HG03460 (cell line): Measurements from ENCODE around the gene TMC1.

ENCODE experiments used
- ATAC-seq: cut with Tn5 transposase; IDR thresholded peaks from one replicate; pipeline ENCODE4 v1.9.1; 2021; ENCODE audit not compliant: unreplicated experiment

TMC1 gene

DNA sequence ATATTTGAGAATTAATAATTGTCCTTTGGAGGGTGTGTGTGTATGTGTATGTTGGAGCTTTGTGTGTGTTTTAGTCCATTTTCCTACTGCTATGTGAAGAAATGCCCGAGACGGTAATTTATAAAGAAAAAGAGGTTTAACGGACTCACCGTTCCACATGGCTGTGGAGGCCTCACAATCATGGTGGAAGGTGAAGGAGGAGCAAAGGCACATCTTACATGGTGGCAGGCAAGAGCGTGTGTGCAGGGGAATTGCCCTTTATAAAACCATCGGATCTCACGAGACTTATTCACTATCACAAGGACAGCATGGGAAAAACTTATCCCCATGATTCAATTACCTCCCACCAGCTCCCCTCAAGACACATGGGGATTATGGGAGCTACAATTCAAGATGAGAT, 44.1 kb downstream of the TMC1 start:
- no peak for ATAC-seq

DNA sequence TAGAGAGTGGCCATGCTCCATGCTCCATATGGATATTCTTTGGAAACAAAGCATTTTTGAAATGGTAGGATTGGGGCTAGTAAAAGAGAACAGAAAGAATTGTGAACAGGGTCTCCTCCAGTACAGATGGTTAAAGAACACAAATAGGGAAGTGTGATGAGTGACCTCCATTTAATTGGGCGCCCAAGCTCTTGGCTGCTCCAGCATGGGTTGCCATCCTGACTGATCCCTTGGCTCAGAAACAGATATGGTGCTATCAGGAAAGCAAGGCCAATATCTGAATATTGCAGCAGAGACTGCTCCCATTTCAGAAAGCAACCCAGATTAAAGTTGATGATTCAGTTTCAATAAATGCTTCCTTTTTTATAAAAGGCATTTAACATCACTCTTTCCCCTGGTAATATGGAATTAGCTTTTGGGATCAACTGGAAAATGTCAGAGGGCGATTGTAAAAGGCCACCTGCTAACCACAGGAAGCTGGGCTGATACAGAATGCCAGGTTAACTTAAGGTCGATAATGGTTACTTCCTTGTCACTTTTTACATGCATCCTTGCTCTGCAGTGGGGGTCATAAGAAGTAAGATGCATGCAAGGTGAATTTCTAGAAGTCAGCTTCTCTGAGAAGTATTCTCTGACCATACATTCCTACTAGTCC, 52.9 kb downstream of the TMC1 start:
- ATAC-seq, result no peak

DNA sequence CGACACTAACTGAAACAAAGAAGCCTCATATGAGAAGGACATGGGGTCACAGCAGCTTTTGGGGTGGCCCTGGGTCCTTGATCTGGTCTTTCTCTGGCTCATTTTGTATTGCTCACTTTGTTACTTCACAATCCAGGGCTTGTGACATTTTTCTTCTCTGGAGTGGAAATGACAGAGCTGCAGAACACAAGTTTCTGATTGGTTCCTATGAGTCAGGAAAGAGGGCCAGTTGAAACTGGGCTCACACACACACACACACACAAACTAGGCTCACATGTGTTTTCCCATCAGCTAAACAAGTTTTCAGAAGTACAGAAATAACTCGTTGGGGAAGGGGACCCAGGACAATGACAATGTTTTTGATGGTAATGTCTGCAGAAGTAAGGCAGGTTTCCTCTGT, 54.3 kb downstream of the TMC1 start:
- no peak for ATAC-seq

DNA sequence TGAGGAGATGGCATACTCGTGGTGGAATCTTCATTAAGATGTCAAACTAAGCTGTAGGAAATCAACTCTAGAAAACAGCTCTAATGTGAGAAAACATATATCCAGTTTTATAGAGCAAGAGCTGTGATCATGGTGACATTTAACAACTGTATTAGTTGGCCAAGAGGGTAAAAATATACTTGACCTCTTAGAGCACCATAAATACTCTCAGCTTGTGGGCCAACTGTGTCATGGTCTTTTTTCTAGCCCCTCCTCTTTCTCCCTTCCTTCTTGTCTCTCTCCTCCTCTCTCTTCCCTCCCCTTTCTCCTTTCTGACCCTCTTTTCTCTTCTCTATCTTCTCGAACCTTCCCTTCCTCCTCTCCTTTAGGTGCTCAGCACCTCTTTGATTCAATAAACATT, 54.7 kb downstream of the TMC1 start:
- no peak for ATAC-seq

DNA sequence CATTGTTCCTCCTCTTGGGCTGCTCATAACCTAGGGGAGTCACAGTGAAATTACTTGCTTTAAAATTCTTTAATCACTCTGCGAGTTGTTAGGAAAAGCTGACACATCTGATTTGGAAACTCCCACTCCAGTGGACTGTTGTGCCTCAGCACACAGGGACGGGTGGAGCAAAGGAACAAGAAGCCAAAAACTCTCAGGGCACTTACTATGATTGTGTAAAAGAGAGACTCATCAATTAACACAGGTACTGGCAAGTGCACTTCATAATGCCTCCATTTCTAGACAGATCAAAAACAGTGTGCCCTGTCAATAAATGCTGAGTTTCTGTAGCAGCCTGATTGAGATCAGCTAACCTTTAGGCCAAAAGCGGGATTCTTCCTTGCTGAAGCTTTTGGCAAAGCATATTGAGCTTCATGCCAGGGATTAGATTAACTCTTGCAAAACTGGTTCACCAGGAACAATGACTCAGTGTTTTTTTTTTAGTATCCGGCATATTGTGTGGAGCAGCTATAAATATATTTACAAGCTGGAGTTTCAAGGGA, 55.9 kb downstream of the TMC1 start:
- ATAC-seq, result no peak

DNA sequence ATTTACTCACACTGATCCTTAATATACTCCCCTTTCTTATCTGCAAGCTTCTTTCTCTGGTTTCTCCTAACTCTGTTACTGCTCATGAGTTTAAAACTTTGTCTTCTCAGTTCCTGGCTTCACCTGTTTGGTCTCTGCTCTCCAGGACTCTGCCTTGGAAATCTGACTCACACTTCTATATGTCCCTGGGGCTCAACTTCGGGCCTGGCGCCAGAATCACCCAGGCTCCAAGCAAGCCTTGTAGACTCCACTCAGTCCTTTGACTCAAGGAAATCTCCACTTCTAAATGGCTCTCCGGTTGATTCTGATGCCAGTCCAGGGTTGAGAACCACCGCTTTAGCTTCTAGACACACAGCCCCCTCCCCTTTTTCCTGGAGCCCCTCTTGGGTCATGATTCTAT, 57.8 kb downstream of the TMC1 start:
- no peak for ATAC-seq

DNA sequence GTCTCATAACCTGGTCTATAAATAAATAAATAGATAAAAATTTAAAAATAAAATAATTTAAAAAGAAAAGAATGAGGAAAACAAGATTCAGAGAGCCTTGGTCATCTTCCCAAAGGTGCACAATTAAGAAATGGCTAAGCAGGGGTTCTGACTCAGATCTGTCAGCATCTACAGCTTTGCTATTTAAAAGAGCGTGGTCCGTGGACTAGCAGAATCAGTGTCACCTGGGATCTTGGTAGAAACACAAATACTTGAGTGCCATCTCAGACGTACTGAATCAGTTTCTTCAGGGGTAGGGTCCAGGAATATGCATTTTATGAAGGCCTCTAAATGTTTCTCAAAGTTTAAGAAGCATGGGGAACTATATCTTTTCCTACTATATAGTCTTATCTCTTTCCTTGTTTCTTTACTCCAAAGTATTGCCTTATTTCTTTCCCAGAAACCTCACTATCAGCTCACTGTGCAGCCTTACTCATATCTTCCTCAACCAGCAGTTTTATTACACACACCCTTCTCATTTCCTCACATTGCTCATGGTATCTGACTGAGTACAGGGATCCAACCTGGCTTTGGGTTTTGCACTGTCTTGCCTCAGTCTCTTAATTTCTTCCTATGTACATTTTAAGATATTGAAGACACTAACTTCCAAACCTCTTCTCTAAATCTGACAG, 58.6 kb downstream of the TMC1 start:
- no peak for ATAC-seq

DNA sequence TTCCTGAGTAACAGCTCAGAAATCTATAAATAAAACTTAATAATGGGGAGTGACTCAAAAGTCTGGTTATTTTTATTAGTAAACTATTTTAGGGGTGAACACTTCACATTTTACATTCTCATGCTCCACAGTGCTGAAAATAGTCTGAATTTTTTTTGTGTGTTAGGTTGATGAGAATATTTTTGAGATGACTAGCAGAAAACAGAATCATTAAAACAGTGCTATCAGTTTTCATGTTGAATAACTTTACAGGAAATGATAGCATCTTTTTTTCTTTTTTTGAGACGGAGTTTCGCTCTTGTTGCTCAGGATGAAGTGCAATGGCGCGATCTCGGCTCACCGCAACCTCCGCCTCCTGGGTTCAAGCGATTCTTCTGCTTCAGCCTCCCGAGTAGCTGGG, 60.3 kb downstream of the TMC1 start:
- no peak for ATAC-seq

DNA sequence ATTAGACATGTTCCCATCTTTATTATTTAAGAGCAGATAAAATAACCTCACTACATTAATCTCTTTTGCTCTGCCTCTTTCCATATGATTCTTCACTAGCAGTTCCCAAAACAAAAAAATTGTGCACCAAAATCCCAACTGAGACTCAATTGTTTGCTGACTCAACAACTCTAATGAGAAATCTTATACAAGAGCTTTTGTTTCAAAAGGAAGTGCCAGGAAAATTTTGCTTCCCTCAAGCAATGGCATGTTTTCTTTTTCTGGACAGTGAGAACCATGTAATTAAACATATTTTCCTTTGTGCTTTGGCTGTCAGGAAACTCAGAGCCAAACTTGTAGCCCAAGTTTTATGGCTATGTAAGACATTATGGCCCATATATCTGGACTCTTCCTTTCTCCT, 62.0 kb downstream of the TMC1 start:
- no peak for ATAC-seq

DNA sequence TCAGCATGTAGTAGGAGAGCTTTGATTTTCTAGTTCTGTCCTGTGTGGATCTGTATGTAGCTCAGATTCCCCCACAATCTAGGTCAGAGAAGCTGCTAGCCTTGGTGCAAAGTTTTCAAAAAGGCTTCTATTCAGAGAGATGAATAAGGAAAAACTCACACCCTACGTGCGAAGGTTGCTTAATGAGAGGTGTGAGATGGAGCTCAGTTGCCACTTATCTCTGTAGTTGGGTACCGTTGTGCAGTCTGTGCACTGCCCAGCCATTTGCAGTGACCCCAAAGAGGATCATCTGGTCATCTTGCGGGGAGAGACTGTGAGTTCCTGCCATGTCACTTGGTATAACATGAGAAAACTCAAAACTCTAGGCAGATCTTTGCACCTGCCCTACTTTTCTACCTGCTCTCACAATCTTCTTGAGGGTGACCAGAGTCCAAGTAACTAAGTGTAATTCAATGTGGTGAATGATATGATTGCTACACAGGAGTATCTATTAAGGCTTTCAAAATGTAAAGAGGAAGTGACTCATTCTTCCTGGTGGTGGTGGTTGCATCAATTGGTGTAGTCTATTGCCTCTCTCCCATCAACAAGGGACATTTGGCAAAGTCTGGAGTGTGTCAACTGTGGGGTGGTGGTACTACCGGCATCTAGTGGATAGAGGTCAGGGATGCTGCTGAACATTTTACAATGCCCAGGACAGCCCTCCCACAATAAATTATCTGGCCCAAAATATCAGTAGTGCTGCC, 65.2 kb downstream of the TMC1 start:
- ATAC-seq, result no peak

DNA sequence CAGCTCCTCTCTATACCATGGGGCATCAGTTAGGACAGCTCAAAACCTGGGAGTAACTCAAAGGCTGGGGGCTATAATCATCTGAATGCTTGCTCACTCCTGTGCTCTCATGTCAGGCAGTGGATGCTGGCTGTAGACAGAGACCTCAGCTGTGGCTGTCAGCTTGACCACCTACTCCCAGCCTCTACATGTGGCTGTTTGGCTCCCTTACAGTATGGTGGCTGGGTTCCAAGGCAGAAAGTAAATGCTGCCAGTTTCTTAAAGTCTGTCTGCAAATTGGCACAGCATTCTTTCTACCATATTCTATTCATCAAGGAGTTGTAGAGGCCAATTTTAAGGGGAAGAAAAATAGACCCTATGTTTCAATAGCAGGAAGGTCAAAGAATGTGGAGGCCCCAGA, 66.9 kb downstream of the TMC1 start:
- ATAC-seq, result no peak

DNA sequence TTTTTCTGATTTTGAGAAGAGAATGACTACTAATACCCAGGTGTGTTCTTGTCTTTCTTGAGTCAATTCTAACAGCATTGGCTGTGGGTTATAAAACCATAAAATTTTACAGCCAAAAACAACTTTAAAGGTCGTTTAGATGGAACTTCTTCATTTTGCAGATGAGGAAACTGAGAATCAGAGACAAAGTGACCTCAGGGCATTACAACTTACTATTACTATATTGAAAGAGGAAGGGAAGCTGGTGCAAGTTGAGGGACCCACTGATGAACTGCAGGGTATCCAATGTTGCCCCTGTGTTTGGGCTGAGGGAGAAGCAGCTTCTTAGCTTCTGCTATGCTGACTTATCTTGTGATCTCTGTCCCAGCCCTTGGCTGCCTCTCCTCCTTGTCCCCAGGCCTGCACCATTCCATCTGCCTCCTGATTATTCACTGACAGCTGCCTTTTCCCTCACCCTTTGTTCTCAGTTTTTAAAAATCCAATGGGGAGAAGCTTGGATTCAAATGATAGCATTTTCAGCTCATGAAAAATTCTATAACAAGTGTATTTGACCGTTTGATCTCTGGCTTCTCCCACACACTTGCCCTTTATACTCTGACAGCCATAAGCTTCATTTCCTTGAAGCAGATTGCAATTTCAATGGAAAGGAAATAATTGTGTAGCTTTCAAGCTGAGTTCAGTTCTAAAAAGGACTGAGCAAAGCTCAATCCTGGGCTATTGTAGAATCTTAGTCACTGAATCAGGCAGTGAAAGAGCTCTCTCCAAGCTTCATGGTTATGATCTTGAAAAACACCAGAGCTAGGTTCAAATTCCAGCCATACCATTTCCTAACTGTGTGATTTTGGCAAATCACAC, 68.5 kb downstream of the TMC1 start:
- no peak for ATAC-seq

DNA sequence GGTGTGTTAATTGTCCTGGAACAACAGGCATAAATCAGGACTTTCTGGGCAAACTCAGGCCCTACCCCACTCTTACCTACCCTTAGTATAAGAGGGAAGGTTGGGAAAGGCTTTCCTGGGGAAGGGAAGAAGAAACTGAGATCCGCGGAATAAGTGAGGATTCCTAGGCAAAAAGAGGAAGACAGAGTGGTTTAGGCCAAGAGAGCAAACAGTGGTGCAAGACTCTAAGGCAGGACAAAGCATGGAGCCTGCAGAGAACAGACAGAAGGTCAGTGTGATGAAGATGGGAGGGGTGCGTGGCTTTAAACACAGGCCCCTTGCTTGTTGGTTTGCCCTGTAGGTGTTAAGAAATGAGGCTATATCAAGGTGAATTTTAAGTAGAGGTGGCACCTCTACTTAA, 69.4 kb downstream of the TMC1 start:
- no peak for ATAC-seq

DNA sequence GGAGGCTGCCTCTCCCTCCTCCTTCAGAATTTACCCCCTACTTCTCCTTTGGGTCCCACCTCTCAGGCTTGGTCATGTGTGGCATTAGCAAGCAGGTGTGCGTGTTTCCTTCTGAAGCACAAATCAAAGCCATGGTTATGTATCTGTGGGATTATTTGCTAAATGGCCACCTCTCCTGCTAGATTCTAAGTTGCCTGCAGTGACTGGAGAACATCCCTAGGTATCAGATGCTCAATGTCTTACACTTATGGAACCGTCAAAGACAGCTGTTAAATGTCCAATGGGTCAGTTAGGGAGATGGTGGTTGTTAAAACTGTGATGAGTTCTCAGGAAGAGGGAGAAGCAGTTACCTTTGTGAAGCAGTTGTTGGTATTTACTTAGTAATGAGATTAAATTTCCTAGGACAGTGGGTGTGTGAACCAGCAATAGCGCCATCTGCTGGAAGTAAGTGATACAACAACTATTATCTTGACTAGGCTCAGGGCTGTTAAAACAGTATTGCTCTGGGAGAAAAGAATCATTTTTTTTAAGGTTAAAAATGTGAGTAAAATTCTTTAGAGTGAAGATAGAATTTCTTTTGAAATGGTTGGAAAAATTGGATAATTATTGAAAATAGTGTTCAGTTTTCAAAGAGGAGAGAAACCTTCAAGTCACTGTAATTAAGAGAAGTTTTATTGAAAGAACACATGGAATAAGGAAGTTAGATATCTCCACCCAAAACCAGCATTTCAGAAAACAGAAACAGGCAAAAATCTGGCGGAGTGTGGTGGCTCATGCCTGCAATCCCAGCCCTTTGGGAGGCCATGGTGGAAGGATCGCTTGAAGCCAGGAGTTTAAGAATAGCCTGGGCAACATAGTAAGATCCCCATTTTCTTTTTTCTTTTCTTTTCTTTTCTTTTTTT, 71.3 kb downstream of the TMC1 start:
- peak; percentile 79 for ATAC-seq

DNA sequence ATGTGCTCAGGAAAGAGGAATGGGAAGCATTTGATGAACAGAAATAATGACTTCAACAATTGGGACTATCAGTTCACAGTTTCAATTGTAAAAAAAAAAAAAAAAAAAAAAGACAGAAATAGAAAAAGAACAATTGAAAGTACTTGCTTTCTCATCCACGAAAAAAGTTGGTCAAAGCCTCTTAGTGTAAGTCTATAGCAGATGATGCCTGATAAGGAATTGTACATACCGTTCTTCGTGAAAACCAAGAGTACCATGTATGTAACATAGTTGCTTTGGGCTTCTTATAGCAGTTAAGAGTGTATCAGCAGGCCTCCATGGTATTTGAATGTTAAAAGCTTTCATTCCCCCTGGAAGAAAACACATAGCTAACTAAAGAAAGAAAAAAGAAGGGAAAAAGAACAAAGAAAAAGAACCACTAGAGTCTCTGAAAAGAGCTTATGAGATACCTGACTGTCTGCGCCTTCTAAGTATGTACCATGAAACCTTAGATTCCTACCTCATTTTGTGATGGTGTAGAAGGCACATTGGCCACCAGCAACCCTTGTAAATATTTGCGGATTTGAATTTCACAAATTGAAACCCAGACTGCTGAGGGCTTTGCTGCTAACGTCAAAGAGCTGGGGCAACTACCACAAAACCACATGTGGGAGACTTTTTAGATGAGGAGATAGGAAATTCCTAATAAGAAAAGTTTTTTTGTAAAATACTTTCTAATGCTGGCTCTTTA, 75.2 kb downstream of the TMC1 start:
- no peak for ATAC-seq

DNA sequence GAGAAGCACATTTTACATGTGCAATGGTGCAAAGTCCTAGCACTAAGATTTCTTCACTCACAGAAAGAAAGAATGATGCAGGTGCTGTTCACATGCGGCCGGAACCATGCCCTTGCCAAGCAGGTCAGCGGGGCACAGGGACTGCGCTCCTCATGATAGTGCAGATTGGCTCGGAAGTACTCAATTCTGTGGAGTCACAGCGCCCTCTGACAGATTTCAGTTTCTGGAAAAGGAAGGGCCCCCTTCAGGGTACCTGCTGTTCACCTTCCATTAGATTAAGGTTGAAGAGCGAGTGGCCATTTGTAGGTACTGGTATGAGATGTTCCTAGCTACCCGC, 75.7 kb downstream of the TMC1 start:
- ATAC-seq, result no peak

DNA sequence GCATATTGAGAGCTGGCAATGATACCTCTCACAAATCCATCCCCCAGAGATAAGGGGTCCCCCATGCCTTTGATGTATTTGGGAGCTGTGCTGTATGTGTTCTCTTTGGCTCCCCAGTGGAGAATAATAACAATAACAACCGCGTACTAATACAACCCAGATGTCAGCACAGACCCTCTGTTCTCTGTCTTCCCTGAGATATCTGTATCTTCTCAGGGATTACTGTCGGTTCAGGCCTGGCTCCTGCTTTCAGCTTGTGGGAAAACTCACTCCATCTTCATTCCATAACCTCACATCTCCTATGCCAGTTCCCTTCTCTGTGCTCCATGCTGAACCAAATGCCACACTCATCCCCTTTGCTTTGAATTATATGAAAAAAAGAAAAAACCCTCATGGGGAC, 76.2 kb downstream of the TMC1 start:
- no peak for ATAC-seq

DNA sequence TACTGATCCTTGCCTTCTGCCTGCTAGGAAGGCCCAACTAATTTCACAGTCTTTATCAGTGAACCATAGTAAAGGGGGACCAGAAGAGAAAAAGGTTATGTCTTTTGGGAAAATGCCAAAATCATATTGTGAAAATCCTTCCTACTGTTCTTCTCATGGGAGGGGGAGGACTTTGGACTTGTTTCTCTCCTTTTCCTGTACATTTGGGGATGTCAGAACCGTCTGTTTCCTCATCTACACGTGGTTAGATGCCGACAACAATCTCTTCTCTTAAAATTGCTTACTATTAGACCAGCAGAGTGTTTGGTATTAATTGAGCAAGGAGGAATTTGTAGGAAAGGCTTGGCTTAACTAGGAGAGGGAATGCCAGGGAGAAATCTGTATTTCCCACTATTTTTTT, 77.2 kb downstream of the TMC1 start:
- ATAC-seq, result no peak

DNA sequence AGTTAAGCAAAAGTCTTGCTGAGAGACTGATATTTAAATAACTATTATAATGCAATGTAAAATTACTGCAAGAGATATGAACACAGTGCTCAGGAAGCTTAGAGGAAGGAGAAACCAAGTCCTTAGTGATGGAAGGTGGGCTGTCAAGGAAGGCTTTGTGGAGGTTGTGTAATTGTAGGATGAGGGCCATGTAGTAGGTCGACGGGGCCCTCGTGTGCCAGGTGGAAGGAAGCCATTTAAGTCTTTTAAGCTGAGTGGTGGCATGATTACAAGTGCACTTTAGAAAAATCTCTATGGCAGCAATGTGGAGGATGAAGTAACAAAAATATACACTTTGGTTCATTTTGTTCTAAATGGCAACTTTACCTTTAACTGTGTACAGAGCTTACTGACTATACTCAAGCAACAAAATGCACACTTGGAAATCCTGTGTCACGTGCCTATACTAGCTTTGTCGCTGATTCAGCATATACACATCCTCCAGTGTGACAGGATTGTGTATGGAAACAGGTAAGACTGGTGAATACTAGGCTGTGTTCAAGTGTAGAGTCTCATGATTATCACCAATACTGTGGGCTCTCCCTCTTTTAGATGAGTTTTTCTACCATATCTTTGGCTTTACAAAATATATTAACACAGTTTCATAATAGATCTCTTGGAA, 78.6 kb downstream of the TMC1 start:
- ATAC-seq, result no peak
